Liver (tissue), 9 donors: ENCODE results near the gene ADCY7. TPM values are rescaled to one million over a fixed set of nuclear protein-coding genes. Genes with fewer than 3 reads are reported as not detected.

Experiments
- DNase-seq: peaks from one replicate; pipeline ENCODE4 v3.0.0-alpha.2; 2017; ENCODE audit warnings: low spot score
- H3K27ac ChIP-seq, 2 donors: one replicate each; pipeline ENCODE4 v1.7.0; 2013; ENCODE audit warnings: inconsistent platforms in 2 of 2, low read length in 2 of 2, control low read depth in 1 of 2, low read depth in 1 of 2, mild to moderate bottlenecking in 1 of 2
- H3K27me3 ChIP-seq, 4 donors: one replicate each; pipeline versions ENCODE4 v1.6.1 to v1.7.0; 2013; ENCODE audit warnings: low read length in 3 of 4, inconsistent platforms in 1 of 4, mild to moderate bottlenecking in 1 of 4, moderate library complexity in 1 of 4; ENCODE audit not compliant: control insufficient read depth in 4 of 4, insufficient read depth in 4 of 4
- H3K36me3 ChIP-seq, 4 donors: one replicate each; pipeline versions ENCODE4 v1.6.1 to v1.7.0; 2013; ENCODE audit warnings: low read length in 3 of 4, mild to moderate bottlenecking in 3 of 4, low read depth in 1 of 4, moderate library complexity in 1 of 4; ENCODE audit not compliant: control insufficient read depth in 4 of 4, insufficient read depth in 3 of 4
- H3K4me1 ChIP-seq, 4 donors: one replicate each; pipeline versions ENCODE4 v1.6.1 to v1.7.0; 2013; ENCODE audit warnings: low read length in 3 of 4, mild to moderate bottlenecking in 3 of 4, moderate library complexity in 1 of 4; ENCODE audit not compliant: control insufficient read depth in 4 of 4, insufficient read depth in 4 of 4
- H3K4me3 ChIP-seq, 3 donors: one replicate each; pipeline versions ENCODE4 v1.6.1 to v1.7.0; 2013; ENCODE audit warnings: low read length in 3 of 3, control low read depth in 1 of 3, low read depth in 1 of 3, mild to moderate bottlenecking in 1 of 3
- H3K9ac ChIP-seq, 2 donors: one replicate each; pipeline ENCODE4 v1.7.0; 2013; ENCODE audit warnings: low read length in 2 of 2, mild to moderate bottlenecking in 2 of 2, moderate library complexity in 2 of 2, control low read depth in 1 of 2, low read depth in 1 of 2
- H3K9me3 ChIP-seq, 4 donors: one replicate each; pipeline versions ENCODE4 v1.6.1 to v1.7.0; 2013; ENCODE audit warnings: low read length in 3 of 4; ENCODE audit not compliant: control insufficient read depth in 4 of 4
- ATF3 ChIP-seq: IDR thresholded peaks from 2 replicates; pipeline ENCODE4 v1.6.1; 2016; ENCODE audit warnings: antibody characterized with exemption
- CTCF ChIP-seq: fragments of 150-350 bp; IDR thresholded peaks from 2 replicates; pipeline ENCODE4 v1.5.1; 2017; ENCODE audit warnings: improper control_type of control experiment, low read depth, low read length; ENCODE audit not compliant: missing input control
- EGR1 ChIP-seq, 2 donors: IDR thresholded peaks; 2 replicates each; pipeline ENCODE4 v1.6.1; 2016 to 2018; ENCODE audit warnings: antibody characterized with exemption in 2 of 2, low read depth in 2 of 2
- FOXA1 ChIP-seq: IDR thresholded peaks from 2 replicates; pipeline ENCODE4 v1.6.1; 2016; ENCODE audit warnings: antibody characterized with exemption
- FOXA2 ChIP-seq: IDR thresholded peaks from 2 replicates; pipeline ENCODE4 v1.6.1; 2016; ENCODE audit warnings: antibody characterized with exemption
- GABPA ChIP-seq, 2 donors: IDR thresholded peaks in 1 of 2; conservative IDR thresholded peaks in 1 of 2; 2 replicates each; pipeline ENCODE4 v1.6.1; 2016; ENCODE audit warnings: antibody characterized with exemption in 2 of 2, mild to moderate bottlenecking in 1 of 2, moderate library complexity in 1 of 2
- HNF4A ChIP-seq, 2 donors: conservative IDR thresholded peaks; 2 replicates each; pipeline ENCODE4 v1.6.1; 2016; ENCODE audit warnings: antibody characterized with exemption in 2 of 2, mild to moderate bottlenecking in 2 of 2
- HNF4G ChIP-seq: IDR thresholded peaks from 2 replicates; pipeline ENCODE4 v1.6.1; 2016; ENCODE audit warnings: antibody characterized with exemption
- JUND ChIP-seq, 2 donors: IDR thresholded peaks; 2 replicates each; pipeline ENCODE4 v1.6.1; 2016; ENCODE audit warnings: antibody characterized with exemption in 2 of 2
- NR2F2 ChIP-seq: IDR thresholded peaks from 2 replicates; pipeline ENCODE4 v1.6.1; 2016; ENCODE audit warnings: antibody characterized with exemption
- RAD21 ChIP-seq, 2 donors: IDR thresholded peaks; 2 replicates each; pipeline ENCODE4 v1.6.1; 2016; ENCODE audit warnings: antibody characterized with exemption in 2 of 2, mild to moderate bottlenecking in 2 of 2
- RXRA ChIP-seq, 2 donors: IDR thresholded peaks; 2 replicates each; pipeline ENCODE4 v1.6.1; 2017 to 2018; ENCODE audit warnings: antibody characterized with exemption in 2 of 2, mild to moderate bottlenecking in 1 of 2
- SP1 ChIP-seq: IDR thresholded peaks from 2 replicates; pipeline ENCODE4 v1.6.1; 2018; ENCODE audit warnings: antibody characterized with exemption, mild to moderate bottlenecking
- TAF1 ChIP-seq: conservative IDR thresholded peaks from 2 replicates; pipeline ENCODE4 v1.6.1; 2016; ENCODE audit warnings: antibody characterized with exemption, mild to moderate bottlenecking
- YY1 ChIP-seq: IDR thresholded peaks from 2 replicates; pipeline ENCODE4 v1.6.1; 2016; ENCODE audit warnings: antibody characterized with exemption, mild to moderate bottlenecking
- ZBTB33 ChIP-seq: IDR thresholded peaks from 2 replicates; pipeline ENCODE4 v1.6.1; 2016; ENCODE audit warnings: antibody characterized with exemption
- WGBS: extraction: QIAGEN DNeasy Blood & Tissue Kit; methylation state at CpG from one replicate; pipeline ENCODE4 v1.1.7; 2013; 5-methylcytosine and 5-hydroxymethylcytosine counted together
- polyA plus RNA-seq, 2 donors: library from polyadenylated mRNA; stranded (reverse) in 1 of 2; unstranded in 1 of 2; fragments of 200-250 nt in 1 of 2; fragments of >200 nt in 1 of 2; fragmentation: Nextera tagmentation in 1 of 2; extraction: Ambion mirVana in 1 of 2; gene quantifications; one replicate each; pipeline versions ENCODE4 v1.2.1 to v1.2.3, GENCODE V29; 2013 to 2015
- total RNA-seq, 2 donors: library from RNA; depleted of rRNA; stranded (reverse); fragments of >200 nt; gene quantifications; one replicate each; pipeline ENCODE4 v1.2.3, GENCODE V29; 2014
- TF ChIP-seq, protein P1 (sequence below): IDR thresholded peaks from 2 replicates; pipeline ENCODE4 v1.6.1; 2016; ENCODE audit warnings: antibody characterized with exemption
- TF ChIP-seq, protein P2 (sequence below): IDR thresholded peaks from 2 replicates; pipeline ENCODE4 v1.6.1; 2016; ENCODE audit warnings: antibody characterized with exemption, mild to moderate bottlenecking
- donor health status: healthy.
- donor health status: healthy.
- donor health status: healthy.
- donor health status: healthy.
- donor health status: healthy.

The ADCY7 gene
- total and polyA plus RNA-seq, 4 donors: 1.8 to 43.9 (median 7.4) TPM

GRCh38 chr16:50234771-50235556, 31.4 kb upstream of the ADCY7 start:
- H3K9ac ChIP-seq: no peak overlapping the region
- H3K4me3 ChIP-seq: no peak overlapping the region
- no peaks in the 10 kb centered on the region for H3K4me1 ChIP-seq
- H3K27me3 ChIP-seq: no peaks in the 10 kb centered on the region
- no peak for DNase-seq
- WGBS: 81% methylated on average over 5 of the region's 5 CpGs
- H3K27ac ChIP-seq: no peak overlapping the region
- no peaks in the 10 kb centered on the region for H3K9me3 ChIP-seq
- no peaks in the 10 kb centered on the region for H3K36me3 ChIP-seq
- TF ChIP-seq JUND (IDR thresholded peaks at IDR 0.05): no peak

DNA sequence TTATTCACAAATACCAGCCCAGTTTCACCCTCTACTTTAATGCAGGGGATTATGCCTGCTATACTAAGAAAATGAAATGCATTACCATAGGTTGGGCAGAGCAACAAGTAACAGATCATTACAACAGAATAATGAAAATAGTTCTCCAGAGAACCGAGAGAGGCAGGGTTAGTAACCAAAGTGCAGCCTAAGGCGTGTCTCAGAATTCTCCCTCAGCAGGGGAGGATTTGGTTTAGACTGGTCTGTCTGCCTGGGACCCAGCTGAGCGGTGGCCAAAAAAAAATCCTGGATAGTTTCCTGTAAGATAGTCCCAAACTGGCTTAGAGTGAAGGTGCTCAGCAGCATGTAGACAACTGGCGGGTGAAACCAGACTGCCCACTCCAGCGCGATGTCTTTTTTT, 30.8 kb upstream of the ADCY7 start:
- DNase-seq: no peak
- H3K4me1 ChIP-seq: no peaks in the 10 kb centered on the region
- 79% methylated on average over 6 of the region's 6 CpGs for WGBS
- no peaks in the 10 kb centered on the region for H3K36me3 ChIP-seq
- H3K9me3 ChIP-seq: no peaks in the 10 kb centered on the region
- no peak overlapping the region for H3K9ac ChIP-seq
- H3K4me3 ChIP-seq: no peak overlapping the region
- TF ChIP-seq, protein P1, sequence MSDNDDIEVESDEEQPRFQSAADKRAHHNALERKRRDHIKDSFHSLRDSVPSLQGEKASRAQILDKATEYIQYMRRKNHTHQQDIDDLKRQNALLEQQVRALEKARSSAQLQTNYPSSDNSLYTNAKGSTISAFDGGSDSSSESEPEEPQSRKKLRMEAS: no peak
- no peaks in the 10 kb centered on the region for H3K27me3 ChIP-seq
- H3K27ac ChIP-seq: no peak overlapping the region

DNA sequence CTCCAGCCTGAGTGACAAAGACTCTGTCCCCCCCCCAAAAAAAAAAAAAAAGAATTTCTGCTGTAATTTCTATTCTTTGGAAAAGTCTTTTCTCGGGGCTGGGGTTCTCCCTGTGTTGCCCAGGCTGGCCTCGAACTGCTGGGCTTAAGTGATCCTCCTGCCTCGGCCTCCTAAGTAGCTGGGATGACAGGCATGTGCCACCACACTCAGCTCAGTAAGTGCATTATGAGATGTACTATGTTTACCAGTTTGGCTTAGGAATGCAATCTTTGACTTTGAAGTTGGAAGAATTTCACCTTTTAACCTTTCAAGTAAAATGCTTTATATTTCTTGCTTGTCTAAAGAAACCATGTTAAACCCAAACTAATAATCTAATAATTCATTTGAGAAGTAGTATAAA, 28.0 kb upstream of the ADCY7 start:
- no peak overlapping the region for H3K27ac ChIP-seq
- no peaks in the 10 kb centered on the region for H3K36me3 ChIP-seq

More for the DNA sequence above, 28.0 kb upstream of the ADCY7 start:
- Histone ChIP-seq H3K9me3 (no peaks in the 10 kb centered on the region), H3K4me3 (no peak overlapping the region), H3K4me1 (no peaks in the 10 kb centered on the region), H3K27me3 (no peaks in the 10 kb centered on the region), H3K9ac (no peak overlapping the region)
- DNase-seq: no peak
- no peak for TF ChIP-seq GABPA (IDR thresholded peaks at IDR 0.05 in 1 of 2, conservative IDR thresholded peaks at IDR 0.05 in 1 of 2)
- TF ChIP-seq ZBTB33: no peak
- TF ChIP-seq FOXA1: no peak
- TF ChIP-seq RXRA (IDR thresholded peaks at IDR 0.05): no peak
- no peak for TF ChIP-seq CTCF
- TF ChIP-seq EGR1 (IDR thresholded peaks at IDR 0.05; ENCODE audit: low read depth in 2 of 2): no peak
- no peak for TF ChIP-seq HNF4A (conservative IDR thresholded peaks at IDR 0.05)
- no peak for TF ChIP-seq SP1
- TF ChIP-seq YY1: no peak
- TF ChIP-seq NR2F2: no peak
- TF ChIP-seq FOXA2: no peak
- TF ChIP-seq, protein P2, sequence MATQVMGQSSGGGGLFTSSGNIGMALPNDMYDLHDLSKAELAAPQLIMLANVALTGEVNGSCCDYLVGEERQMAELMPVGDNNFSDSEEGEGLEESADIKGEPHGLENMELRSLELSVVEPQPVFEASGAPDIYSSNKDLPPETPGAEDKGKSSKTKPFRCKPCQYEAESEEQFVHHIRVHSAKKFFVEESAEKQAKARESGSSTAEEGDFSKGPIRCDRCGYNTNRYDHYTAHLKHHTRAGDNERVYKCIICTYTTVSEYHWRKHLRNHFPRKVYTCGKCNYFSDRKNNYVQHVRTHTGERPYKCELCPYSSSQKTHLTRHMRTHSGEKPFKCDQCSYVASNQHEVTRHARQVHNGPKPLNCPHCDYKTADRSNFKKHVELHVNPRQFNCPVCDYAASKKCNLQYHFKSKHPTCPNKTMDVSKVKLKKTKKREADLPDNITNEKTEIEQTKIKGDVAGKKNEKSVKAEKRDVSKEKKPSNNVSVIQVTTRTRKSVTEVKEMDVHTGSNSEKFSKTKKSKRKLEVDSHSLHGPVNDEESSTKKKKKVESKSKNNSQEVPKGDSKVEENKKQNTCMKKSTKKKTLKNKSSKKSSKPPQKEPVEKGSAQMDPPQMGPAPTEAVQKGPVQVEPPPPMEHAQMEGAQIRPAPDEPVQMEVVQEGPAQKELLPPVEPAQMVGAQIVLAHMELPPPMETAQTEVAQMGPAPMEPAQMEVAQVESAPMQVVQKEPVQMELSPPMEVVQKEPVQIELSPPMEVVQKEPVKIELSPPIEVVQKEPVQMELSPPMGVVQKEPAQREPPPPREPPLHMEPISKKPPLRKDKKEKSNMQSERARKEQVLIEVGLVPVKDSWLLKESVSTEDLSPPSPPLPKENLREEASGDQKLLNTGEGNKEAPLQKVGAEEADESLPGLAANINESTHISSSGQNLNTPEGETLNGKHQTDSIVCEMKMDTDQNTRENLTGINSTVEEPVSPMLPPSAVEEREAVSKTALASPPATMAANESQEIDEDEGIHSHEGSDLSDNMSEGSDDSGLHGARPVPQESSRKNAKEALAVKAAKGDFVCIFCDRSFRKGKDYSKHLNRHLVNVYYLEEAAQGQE: no peak
- no peak for TF ChIP-seq HNF4G
- TF ChIP-seq JUND (IDR thresholded peaks at IDR 0.05): no peak
- TF ChIP-seq TAF1: no peak
- no peak for TF ChIP-seq RAD21 (IDR thresholded peaks at IDR 0.05)
- TF ChIP-seq ATF3: no peak
- 92% methylated on average over 3 of the region's 3 CpGs for WGBS
